Stimulated activated CD4-positive, alpha-beta T cell treated with anti-CD3 and anti-CD28 coated beads, Interleukin-1b, Interleukin-23, amount 100 ng/mL, for 24 hours (primary cell): Measurements from ENCODE around the gene SLC1A1.

Experiments
- DNase-seq, 4 experiments: peaks; one replicate each; pipeline ENCODE4 v3.0.0-alpha.2; 2020; ENCODE audit warnings: low read depth in 4 of 4, low spot score in 1 of 4

Gene SLC1A1

GRCh38 chr9:4489919-4490704, at the start of gene SLC1A1:
SLC1A1 (plus strand) TSS chr9:4490468; CDS start chr9:4490680, 212 bp downstream.
- peak in 1 of 4 experiments; percentile 12 for DNase-seq

- DNase-seq, result no peak
Observed at GRCh38 chr9:4442806-4443205, 47.5 kb upstream of the SLC1A1 start.

GRCh38 chr9:4443439-4443838, 46.8 kb upstream of the SLC1A1 start:
- no peak for DNase-seq

DNA sequence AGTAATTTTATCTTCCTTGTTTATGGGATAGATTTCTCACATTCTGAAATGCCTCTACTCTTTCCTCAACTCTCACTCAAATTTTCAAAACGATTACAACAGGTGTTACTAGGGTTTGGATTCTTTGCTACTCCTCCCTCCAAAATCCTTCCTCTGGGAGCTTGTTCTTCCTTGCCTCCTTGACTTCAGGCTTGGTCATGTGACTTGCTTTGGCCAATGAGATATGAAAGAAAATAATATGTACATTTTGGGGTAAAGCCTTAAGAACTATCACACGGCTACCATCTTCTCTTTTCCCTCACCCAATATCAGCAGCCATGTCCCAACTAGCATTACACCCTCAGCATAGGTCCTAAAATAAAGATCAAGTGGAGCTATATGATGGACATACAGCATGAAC, 28.8 kb upstream of the SLC1A1 start:
- DNase-seq, result no peak

DNA sequence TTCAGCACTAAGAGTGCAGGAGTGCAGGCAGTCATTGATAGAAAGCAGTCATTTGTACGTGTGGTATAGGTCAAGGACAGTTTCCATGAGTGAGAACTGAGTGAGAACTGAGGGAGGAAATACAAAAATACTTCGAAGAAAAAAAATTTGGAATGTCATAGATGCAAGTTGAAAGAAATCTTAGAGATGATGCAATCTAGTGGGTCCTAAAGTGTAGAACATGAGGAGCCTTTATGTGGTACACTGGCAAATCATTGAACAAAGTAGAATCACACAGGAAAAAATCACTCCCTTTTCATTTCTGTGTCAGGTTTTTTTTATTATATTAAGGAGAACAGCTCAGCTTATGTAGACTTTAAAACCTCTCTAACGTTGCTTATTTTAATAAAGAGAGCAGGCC, 26.4 kb upstream of the SLC1A1 start:
- no peak for DNase-seq

DNA sequence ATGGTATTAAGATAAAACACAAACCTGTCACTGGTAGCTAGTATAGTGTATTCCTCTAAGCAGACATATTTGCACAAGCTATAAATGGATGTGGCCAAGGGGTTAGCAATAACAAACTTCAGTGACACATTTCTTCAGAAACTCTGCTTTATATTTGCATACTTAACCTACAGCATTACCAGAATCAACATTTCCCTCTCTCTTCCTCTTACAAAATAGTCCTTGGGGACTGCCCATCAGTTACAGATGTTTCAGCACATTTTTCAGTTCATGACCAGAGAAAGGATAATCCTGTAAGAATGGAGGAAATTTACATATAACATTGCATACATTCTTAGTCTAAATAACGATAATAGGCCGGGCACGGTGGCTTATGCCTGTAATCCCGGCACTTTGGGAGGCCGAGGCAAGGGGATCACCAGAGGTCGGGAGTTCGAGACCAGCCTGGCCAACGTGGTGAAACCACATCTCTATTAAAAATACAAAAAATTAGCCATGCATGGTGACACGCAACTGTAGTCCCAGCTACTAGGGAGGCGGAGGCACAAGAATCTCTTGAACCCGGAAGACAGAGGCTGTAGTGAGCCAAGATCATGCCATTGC, 25.3 kb upstream of the SLC1A1 start:
- no peak for DNase-seq

DNA sequence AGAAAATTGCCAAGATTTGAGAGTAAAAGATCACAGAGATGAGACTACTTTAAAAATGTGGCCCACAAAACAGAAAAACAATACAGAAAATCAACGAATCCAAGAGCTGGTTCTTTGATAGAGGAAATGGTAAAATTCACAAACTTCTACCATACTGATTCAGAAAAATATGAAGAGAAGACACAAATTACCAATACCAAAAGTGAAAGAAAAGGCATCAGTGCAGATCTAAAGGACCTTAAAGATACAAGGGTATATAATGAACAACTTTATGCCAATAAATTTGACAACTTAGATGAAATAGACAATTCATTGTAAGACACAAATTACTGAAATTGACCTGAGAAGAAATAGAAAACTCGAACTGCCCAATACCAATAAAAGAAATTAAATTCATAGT, 24.4 kb upstream of the SLC1A1 start:
- DNase-seq, result no peak

DNA sequence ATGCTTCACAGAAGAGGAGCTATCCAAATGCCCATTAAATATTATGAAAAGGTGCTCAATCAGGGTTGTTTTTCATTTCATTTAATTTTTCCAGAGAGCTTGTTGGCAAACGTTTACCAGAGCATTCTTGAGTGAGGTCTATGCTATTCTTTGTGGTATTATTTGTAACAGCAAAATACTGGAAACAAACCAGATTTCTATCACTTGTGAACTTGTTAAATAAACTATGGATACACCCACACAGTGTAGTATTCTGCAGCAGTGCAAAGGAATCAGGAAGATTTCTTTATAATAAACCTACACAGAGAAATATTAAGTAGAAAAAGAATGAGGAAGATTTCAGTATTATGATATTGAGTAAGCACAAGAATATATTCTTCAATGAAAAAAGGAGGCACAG, 15.0 kb upstream of the SLC1A1 start:
- no peak for DNase-seq

DNA sequence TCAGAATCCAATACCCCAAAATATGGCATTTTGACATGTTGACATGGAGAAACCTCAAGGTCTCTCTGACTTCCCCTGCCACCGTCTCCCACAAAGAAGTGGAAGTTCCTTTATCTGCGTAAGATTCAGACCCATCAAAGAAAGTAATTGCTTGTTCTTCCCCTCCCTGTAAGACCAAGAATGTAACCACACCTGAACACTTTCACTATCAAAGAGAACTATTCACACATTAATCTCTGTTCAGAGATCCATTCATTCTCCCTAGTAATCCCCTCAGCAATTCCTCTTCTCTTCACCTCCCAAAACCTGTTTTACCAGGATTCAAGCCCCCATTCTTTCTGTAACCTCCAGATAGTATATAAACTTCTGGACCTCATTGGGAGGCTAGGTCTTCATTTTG, 4.1 kb upstream of the SLC1A1 start:
- no peak for DNase-seq

GRCh38 chr9:4489562-4489918, 728 bp upstream of the SLC1A1 start:
- no peak for DNase-seq

DNA sequence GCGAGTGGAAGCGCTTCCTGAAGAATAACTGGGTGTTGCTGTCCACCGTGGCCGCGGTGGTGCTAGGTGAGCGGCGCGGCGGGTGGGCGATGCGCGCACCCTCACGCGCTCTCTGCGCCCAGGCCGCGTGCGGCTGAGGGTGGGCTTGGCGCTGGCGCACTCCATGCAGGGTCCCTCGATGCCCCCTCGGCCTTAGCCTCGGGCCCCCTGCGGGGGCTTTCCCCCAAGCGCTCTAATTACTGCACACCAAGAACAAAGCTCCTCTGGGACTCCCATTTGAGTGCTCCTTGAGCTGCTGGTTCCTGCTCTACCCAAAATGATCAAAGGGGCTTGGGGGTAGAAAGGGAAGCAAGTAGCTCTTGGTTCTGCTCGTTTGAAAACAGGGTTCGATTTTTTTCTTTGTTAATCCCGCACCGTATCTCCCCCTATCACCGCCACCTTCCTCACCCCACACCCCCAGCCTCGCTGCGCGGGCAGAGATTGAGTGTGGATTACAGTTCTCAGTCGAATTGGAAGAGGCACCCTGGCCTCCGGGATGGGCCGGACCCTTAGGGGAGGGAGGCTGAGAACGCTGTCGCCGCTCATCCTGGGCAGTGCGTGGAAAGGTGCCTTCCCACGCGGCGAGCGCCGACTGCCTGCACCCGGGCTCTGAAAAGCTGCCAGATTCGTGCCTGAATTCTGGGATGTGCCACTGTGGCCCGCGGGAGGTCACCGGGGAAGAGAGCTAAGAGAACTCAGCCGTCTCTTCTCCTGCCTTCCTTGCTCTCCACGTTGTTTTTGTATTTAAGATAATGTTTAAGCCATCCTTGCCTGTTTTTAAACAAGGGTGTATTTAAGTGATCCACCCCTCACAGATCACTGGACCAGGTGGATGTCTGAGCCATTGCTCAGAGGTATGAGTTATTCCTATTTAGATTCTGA, 697 bp downstream of the SLC1A1 start:
- no peak for DNase-seq

DNA sequence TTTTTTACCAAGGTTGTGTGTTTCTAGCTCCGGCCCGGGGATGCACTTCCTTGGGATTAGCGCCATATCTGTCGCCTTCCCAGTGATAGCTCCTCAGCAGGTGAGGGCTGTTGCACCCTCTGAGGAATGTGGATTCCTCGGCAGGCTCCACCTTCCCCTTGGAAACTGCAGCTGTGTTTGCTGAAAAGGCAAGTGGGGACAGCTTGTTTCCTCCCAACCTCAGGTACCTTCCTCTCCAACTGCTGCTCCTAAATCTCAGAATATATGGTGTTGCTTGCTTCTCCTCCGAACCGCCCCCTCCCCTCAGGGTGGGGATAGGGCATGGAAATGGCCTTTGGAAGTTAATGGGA, 1.3 kb downstream of the SLC1A1 start:
- DNase-seq, result no peak

GRCh38 chr9:4494332-4494731, 4.1 kb downstream of the SLC1A1 start:
- DNase-seq, result no peak

DNA sequence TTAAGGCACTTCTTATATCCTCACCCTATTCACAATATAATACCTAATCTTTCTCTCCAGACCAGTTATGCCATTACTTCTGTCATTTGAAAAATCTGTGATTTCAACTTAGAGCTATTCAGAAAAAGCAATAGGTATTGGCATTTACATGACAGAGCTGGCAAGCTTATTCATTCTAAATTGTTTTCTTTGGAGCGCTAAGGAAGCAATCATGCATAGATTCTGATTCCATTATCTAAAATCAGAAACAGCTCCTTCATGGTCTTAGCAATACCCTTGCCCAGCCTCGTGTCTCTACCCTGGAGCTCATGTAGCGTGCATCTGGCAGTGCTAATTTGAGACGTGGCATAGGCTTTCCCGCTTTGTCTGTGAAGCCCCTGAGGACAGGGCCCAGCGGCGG, 4.5 kb downstream of the SLC1A1 start:
- no peak for DNase-seq

DNA sequence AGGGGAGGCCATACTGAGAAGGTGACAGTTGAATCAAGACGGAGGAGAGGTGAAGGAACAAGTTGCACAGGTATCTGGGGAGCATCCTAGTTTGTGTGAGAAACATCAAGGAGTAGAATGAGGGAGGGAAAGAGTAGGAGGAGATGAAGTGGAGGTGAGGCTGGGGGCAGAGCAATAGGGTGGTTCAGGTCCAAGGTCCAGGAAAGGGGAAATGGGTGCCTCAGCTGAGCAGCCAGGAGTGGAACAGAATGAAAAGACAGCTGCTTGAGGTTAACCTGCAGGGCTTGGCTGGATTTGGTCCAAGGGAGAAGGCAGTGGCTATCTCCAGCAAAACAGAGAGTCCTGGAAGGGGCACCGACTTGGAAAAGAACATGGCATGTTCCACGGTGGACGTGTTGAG, 5.3 kb downstream of the SLC1A1 start:
- no peak for DNase-seq

- DNase-seq, result no peak
Observed at GRCh38 chr9:4496497-4496896, 6.2 kb downstream of the SLC1A1 start.

- no peak for DNase-seq
Observed at GRCh38 chr9:4497395-4497794, 7.1 kb downstream of the SLC1A1 start.

- no peak for DNase-seq
Observed at GRCh38 chr9:4497855-4498254, 7.6 kb downstream of the SLC1A1 start.

- DNase-seq, result no peak
Observed at GRCh38 chr9:4499917-4500316, 9.6 kb downstream of the SLC1A1 start.

GRCh38 chr9:4501147-4501507, 10.9 kb downstream of the SLC1A1 start:
- no peak for DNase-seq

DNA sequence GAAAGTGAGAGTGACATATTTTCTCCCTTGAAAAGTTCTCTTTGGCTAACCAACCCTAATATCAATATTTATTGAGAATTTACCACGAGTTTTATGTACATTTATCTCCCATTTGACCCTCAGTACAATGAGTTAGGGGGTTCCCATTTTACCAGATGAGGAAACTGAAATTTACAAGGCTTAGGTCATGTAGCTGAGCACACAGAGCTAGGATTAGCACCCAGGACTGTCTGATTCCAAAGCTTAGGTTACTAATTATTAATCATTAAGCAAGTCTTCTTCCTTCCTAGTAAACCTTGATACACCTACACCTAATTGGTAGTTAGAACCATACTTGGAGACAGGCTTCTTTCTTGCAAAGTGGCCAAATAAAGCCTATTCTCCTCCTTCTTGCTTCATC, 12.2 kb downstream of the SLC1A1 start:
- DNase-seq, result no peak

- DNase-seq, result no peak
Observed at GRCh38 chr9:4503103-4503502, 12.8 kb downstream of the SLC1A1 start.
